A549 (cell line): ENCODE results near the gene RPTOR. TPM values are rescaled to one million over a fixed set of nuclear protein-coding genes. Genes with fewer than 3 reads are reported as not detected.

Experiments
- ATAC-seq, 2 experiments: fragments of 200-7000 bp in 1 of 2; fragments of >200 bp in 1 of 2; cut with Nextera tagmentation in 1 of 2; cut with Tn5 transposase in 1 of 2; 3 replicates each; pipeline versions ENCODE4 v1.8.0 to v1.9.1; 2018 to 2020; ENCODE audit warnings: mild to moderate bottlenecking in 1 of 2, moderate library complexity in 1 of 2
- CTCF ChIA-PET: fragments of 300-600 bp; sonication (Branson Sonifier 250); formaldehyde crosslinking; extraction: SDS; loops from one replicate; lab custom pipeline; 2021; ENCODE audit warnings: antibody characterized with exemption, inconsistent platforms; lab: Yijun Ruan, JAX
- POLR2A ChIA-PET: fragments of 350-600 bp; formaldehyde crosslinking; extraction: SDS; loops from one replicate; lab custom pipeline; 2021; ENCODE audit warnings: antibody characterized with exemption, inconsistent platforms; lab: Yijun Ruan, JAX
- DNase-seq, 2 experiments: peaks; one replicate each; pipeline versions ENCODE4 v3.0.0 to v3.0.0-alpha.2; 2011 to 2016; ENCODE audit warnings: low read depth in 1 of 2, low spot score in 1 of 2
- FAIRE-seq: peaks from 2 replicates; lab custom pipeline; 2011; peaks lifted over from hg19 to GRCh38; lab: Jason Lieb, UNC
- H3K27ac ChIP-seq, 2 experiments: fragments of >200 bp; sonication (Bioruptor Twin); formaldehyde crosslinking; 3 replicates each; pipeline ENCODE4 v1.5.1; 2016 to 2017
- H3K4me1 ChIP-seq: fragments of >200 bp; sonication (Bioruptor Twin); formaldehyde crosslinking; 3 replicates; pipeline ENCODE4 v1.6.1; 2016
- H3K4me2 ChIP-seq: fragments of >200 bp; sonication (Bioruptor Twin); formaldehyde crosslinking; 3 replicates; pipeline ENCODE4 v1.6.1; 2016
- H3K4me3 ChIP-seq: fragments of >200 bp; sonication (Bioruptor Twin); formaldehyde crosslinking; 3 replicates; pipeline ENCODE4 v1.5.1; 2016
- H3K9me3 ChIP-seq: fragments of >200 bp; sonication (Bioruptor Twin); formaldehyde crosslinking; 3 replicates; pipeline ENCODE4 v1.6.1; 2016
- BHLHE40 ChIP-seq: IDR thresholded peaks from 2 replicates; pipeline ENCODE4 v1.6.1; 2012; ENCODE audit warnings: low read depth, low read length, inconsistent platforms
- CBX8 ChIP-seq: fragments of 200-600 bp; sonication (generic); IDR thresholded peaks from 2 replicates; pipeline ENCODE4 v1.6.1; 2016
- CEBPB ChIP-seq, 2 experiments: fragments of >200 bp in 1 of 2; sonication (Bioruptor Twin) in 1 of 2; formaldehyde crosslinking in 1 of 2; IDR thresholded peaks; 2 replicates each; pipeline ENCODE4 v1.6.1; 2012 to 2016
- EHF ChIP-seq: fragments of 250-450 bp; sonication (Bioruptor Pico); IDR thresholded peaks from 2 replicates; pipeline ENCODE4 v1.5.0; 2020; ENCODE audit warnings: mild to moderate bottlenecking
- EHMT2 ChIP-seq: fragments of 200-600 bp; sonication (generic); IDR thresholded peaks from 2 replicates; pipeline ENCODE4 v1.6.1; 2016; ENCODE audit warnings: antibody characterized with exemption, low read depth, mild to moderate bottlenecking, moderate library complexity
- EP300 ChIP-seq, 2 experiments: fragments of >200 bp; sonication (Bioruptor Twin); formaldehyde crosslinking; IDR thresholded peaks; 2 replicates in 1 of 2; 3 replicates in 1 of 2; pipeline ENCODE4 v1.6.1; 2016 to 2017
- ESRRA ChIP-seq: fragments of 150-350 bp; IDR thresholded peaks from 2 replicates; pipeline ENCODE4 v1.6.1; 2014; ENCODE audit warnings: mild to moderate bottlenecking, low read length, borderline replicate concordance
- FOSB ChIP-seq: fragments of 250-450 bp; sonication (Bioruptor Pico); IDR thresholded peaks from 2 replicates; pipeline ENCODE4 v1.5.0; 2020; ENCODE audit warnings: mild to moderate bottlenecking, moderate library complexity
- FOSL2 ChIP-seq, 2 experiments: fragments of 450-650 bp in 1 of 2; fragments of >200 bp in 1 of 2; sonication (Bioruptor Twin) in 1 of 2; formaldehyde crosslinking; IDR thresholded peaks; 2 replicates each; pipeline versions ENCODE4 v1.5.0 to v1.6.1; 2016 to 2020; ENCODE audit warnings: mild to moderate bottlenecking in 1 of 2, moderate library complexity in 1 of 2
- GATA3 ChIP-seq: IDR thresholded peaks from 2 replicates; pipeline ENCODE4 v1.6.1; 2012; ENCODE audit warnings: borderline replicate concordance
- HDAC2 ChIP-seq: fragments of 200-600 bp; sonication (generic); IDR thresholded peaks from 2 replicates; pipeline ENCODE4 v1.6.1; 2016
- HEYL ChIP-seq: fragments of 250-450 bp; sonication (Bioruptor Pico); IDR thresholded peaks from 2 replicates; pipeline ENCODE4 v1.8.0; 2021; ENCODE audit warnings: mild to moderate bottlenecking, moderate library complexity
- HOXB5 ChIP-seq: fragments of 250-450 bp; sonication (Bioruptor Pico); IDR thresholded peaks from 2 replicates; pipeline ENCODE4 v1.5.0; 2020; ENCODE audit warnings: mild to moderate bottlenecking, moderate library complexity
- KDM1A ChIP-seq: fragments of 200-600 bp; sonication (generic); IDR thresholded peaks from 2 replicates; pipeline ENCODE4 v1.6.1; 2016; ENCODE audit warnings: low read depth, mild to moderate bottlenecking
- MAX ChIP-seq: IDR thresholded peaks from 2 replicates; pipeline ENCODE4 v1.6.1; 2012
- MAZ ChIP-seq: fragments of 150-350 bp; IDR thresholded peaks from 2 replicates; pipeline ENCODE4 v1.6.1; 2014; ENCODE audit warnings: antibody characterized with exemption, low read depth, low read length, borderline replicate concordance
- MYC ChIP-seq: IDR thresholded peaks from 2 replicates; pipeline ENCODE4 v1.6.1; 2012; ENCODE audit warnings: mild to moderate bottlenecking, inconsistent platforms, low read length, improper control_type of control experiment, borderline replicate concordance
- NFE2L2 ChIP-seq: fragments of 150-350 bp; conservative IDR thresholded peaks from 2 replicates; pipeline ENCODE4 v1.6.1; 2014; ENCODE audit warnings: low read length
- NPAS2 ChIP-seq: fragments of 250-450 bp; sonication (Bioruptor Pico); IDR thresholded peaks from 2 replicates; pipeline ENCODE4 v1.8.0; 2022; ENCODE audit warnings: mild to moderate bottlenecking, moderate library complexity, borderline replicate concordance
- PHF8 ChIP-seq: fragments of 200-600 bp; sonication (generic); IDR thresholded peaks from 2 replicates; pipeline ENCODE4 v1.6.1; 2016; ENCODE audit warnings: low read depth, mild to moderate bottlenecking, antibody characterized with exemption, moderate library complexity, borderline replicate concordance
- RAD21 ChIP-seq, 2 experiments: fragments of >200 bp in 1 of 2; sonication (Bioruptor Twin) in 1 of 2; formaldehyde crosslinking in 1 of 2; IDR thresholded peaks in 1 of 2; conservative IDR thresholded peaks in 1 of 2; 2 replicates in 1 of 2; 3 replicates in 1 of 2; pipeline ENCODE4 v1.6.1; 2012 to 2018; ENCODE audit warnings: inconsistent platforms in 1 of 2
- RARB ChIP-seq: fragments of 250-450 bp; sonication (Bioruptor Pico); IDR thresholded peaks from 2 replicates; pipeline ENCODE4 v1.8.0; 2021; ENCODE audit warnings: mild to moderate bottlenecking, moderate library complexity
- RFX5 ChIP-seq: fragments of 450-650 bp; IDR thresholded peaks from 2 replicates; pipeline ENCODE4 v1.7.1; 2014; ENCODE audit warnings: antibody characterized with exemption, mild to moderate bottlenecking, moderate library complexity
- RNF2 ChIP-seq: fragments of 200-600 bp; sonication (generic); IDR thresholded peaks from 2 replicates; pipeline ENCODE4 v1.6.1; 2016; ENCODE audit warnings: low read depth, mild to moderate bottlenecking, antibody characterized with exemption, moderate library complexity, borderline replicate concordance
- SMC3 ChIP-seq: fragments of >200 bp; sonication (Bioruptor Twin); formaldehyde crosslinking; IDR thresholded peaks from 3 replicates; pipeline ENCODE4 v1.6.1; 2018; ENCODE audit warnings: inconsistent platforms
- SREBF2 ChIP-seq: fragments of 450-650 bp; IDR thresholded peaks from 2 replicates; pipeline ENCODE4 v1.6.1; 2014; ENCODE audit warnings: mild to moderate bottlenecking, moderate library complexity
- USF2 ChIP-seq: fragments of 450-650 bp; IDR thresholded peaks from 2 replicates; pipeline ENCODE4 v1.6.1; 2014; ENCODE audit warnings: antibody characterized with exemption
- ZC3H11A ChIP-seq: fragments of 450-650 bp; IDR thresholded peaks from 2 replicates; pipeline ENCODE4 v1.6.1; 2014; ENCODE audit warnings: antibody characterized with exemption, mild to moderate bottlenecking
- WGBS: methylation state at CpG from one replicate; pipeline ENCODE4 v1.1.6; 2017; ENCODE audit errors: missing lambda C conversion rate; 5-methylcytosine and 5-hydroxymethylcytosine counted together
- polyA plus RNA-seq, 4 experiments: library from polyadenylated mRNA; depleted of rRNA in 3 of 4; stranded (reverse); fragments of >200 nt; fragmentation: RNase III in 1 of 4; extraction: RNeasy Plus Mini Kit Qiagen cat#74134 plus additional on column Dnase treatment in 1 of 4; gene quantifications; 2 replicates in 3 of 4; 3 replicates in 1 of 4; pipeline ENCODE4 v1.2.3, GENCODE V29; 2011 to 2017
- TF ChIP-seq, protein P1 (sequence below): fragments of >200 bp; sonication (Bioruptor Twin); formaldehyde crosslinking; IDR thresholded peaks from 3 replicates; pipeline ENCODE4 v1.5.1; 2016

Gene RPTOR
- polyA plus RNA-seq, 2 of the 4 experiments (the other 2 are of a cell fraction) = 10.8 to 27.1 TPM

DNA sequence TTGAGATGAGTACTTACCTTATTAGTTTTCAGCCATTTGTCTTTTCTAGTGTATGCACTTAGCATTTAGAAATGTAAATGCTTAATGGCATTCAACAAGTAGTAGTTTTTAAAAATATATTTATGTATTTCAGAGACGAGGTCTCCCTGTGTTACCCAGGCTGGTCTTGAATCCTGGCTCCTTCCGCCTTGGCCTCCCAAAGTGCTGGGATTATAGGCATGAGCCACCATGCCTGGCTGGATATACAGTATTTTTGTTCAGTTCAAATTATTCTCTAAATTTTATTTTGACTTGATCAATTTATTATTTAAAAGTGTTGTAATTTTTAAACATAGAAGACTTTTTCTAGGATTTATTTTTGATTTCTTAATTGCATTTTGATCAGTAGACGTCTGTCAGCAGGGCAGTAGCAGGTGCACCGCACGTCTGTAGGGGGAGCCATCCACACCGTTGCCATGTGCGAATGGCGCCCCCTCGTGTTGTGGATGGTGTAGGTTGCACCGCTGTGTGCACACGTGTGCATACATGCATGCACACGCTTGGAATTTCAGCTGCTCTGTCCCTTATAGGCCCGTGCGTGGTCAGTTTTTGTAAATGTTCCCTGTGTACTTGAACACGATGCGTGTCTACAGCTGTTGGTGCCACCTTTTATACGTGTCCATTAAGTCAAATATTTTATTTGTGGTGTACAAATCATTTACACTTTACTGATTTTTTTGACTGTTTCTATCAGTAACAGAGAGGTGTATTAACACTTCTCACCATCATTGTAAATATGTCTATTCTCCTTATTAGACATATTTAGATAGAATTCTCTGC is 30.6 kb downstream of the RPTOR start:
- Histone ChIP-seq H3K9me3 (peaks cover 5% of the 10 kb centered on the region; the same call in 1 of the 3 replicates), H3K4me1 (no peaks in the 10 kb centered on the region), H3K4me3 (no peak overlapping the region), H3K4me2 (no peak overlapping the region), H3K27ac (no peak overlapping the region)
- peak; percentile 99 for TF ChIP-seq RAD21 (conservative IDR thresholded peaks at IDR 0.05 in 1 of 2, IDR thresholded peaks at IDR 0.05 in 1 of 2)
- no peak for TF ChIP-seq RFX5
- peak; percentile 100 for TF ChIP-seq KDM1A
- no peak for TF ChIP-seq EHMT2
- no peak for TF ChIP-seq EP300 (IDR thresholded peaks at IDR 0.05)
- TF ChIP-seq GATA3 = no peak
- no peak for TF ChIP-seq ZC3H11A
- no peak for TF ChIP-seq RNF2
- TF ChIP-seq FOSB (CRISPR knock-in tag) = no peak
- TF ChIP-seq ESRRA = no peak; the same call in 1 of the 2 replicates
- TF ChIP-seq SREBF2 = no peak
- no peak for TF ChIP-seq HDAC2
- no peak for TF ChIP-seq EHF (CRISPR knock-in tag)
- no peak for TF ChIP-seq BHLHE40
- TF ChIP-seq, protein P1, sequence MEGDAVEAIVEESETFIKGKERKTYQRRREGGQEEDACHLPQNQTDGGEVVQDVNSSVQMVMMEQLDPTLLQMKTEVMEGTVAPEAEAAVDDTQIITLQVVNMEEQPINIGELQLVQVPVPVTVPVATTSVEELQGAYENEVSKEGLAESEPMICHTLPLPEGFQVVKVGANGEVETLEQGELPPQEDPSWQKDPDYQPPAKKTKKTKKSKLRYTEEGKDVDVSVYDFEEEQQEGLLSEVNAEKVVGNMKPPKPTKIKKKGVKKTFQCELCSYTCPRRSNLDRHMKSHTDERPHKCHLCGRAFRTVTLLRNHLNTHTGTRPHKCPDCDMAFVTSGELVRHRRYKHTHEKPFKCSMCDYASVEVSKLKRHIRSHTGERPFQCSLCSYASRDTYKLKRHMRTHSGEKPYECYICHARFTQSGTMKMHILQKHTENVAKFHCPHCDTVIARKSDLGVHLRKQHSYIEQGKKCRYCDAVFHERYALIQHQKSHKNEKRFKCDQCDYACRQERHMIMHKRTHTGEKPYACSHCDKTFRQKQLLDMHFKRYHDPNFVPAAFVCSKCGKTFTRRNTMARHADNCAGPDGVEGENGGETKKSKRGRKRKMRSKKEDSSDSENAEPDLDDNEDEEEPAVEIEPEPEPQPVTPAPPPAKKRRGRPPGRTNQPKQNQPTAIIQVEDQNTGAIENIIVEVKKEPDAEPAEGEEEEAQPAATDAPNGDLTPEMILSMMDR = peak; percentile 100
- no peak for TF ChIP-seq NFE2L2
- TF ChIP-seq USF2 = peak; percentile 63; the same call in 1 of the 2 replicates
- TF ChIP-seq SMC3 = peak; percentile 100
- peak in 1 of 2 experiments; percentile 52; a peak in 1 of 4 replicates for TF ChIP-seq CEBPB (IDR thresholded peaks at IDR 0.05)
- TF ChIP-seq HOXB5 (CRISPR knock-in tag) = no peak
- TF ChIP-seq NPAS2 (CRISPR knock-in tag) = peak; percentile 87
- TF ChIP-seq MAZ = peak; percentile 61; the same call in 1 of the 2 replicates
- no peak for TF ChIP-seq HEYL
- peak; percentile 98 for TF ChIP-seq MAX
- TF ChIP-seq PHF8 = peak; percentile 21; the same call in 1 of the 2 replicates
- no peak for TF ChIP-seq CBX8
- peak; percentile 94 for TF ChIP-seq MYC
- no peak for TF ChIP-seq FOSL2 (IDR thresholded peaks at IDR 0.05)
- 0 out of 2 replicates have a peak, but pooled peaks have one; percentile 8 for TF ChIP-seq FOSL2 (CRISPR knock-in tag; IDR thresholded peaks at IDR 0.05)
- no peak for TF ChIP-seq RARB
- WGBS = 9% methylated on average over 17 of the region's 17 CpGs
- ATAC-seq (peak; percentile 99 to 100), DNase-seq (peak; percentile 95), FAIRE-seq (peak; percentile 85)
- POLR2A ChIA-PET = interaction anchor here (1.0 kb wide), 1 partner anchor 120 kb away, joined by 5 read pairs; no protein-coding TSS in a partner anchor
- CTCF ChIA-PET = interaction anchor here (0.5 to 8.1 kb wide), 87 partner anchors 9 to 578 kb away, joined by 3 to 73 read pairs (median 4); partner anchors contain the start of genes NPTX1 and RPTOR
